RWPE2 (cell line): ENCODE data around the gene CCDC90B.
A peak's percentile ranks its signal among the peaks of the same experiment; 100 is the strongest.

Experiments
- ATAC-seq: fragments of 200-7000 bp; cut with Tn5 transposase; 3 replicates; pipeline ENCODE4 v1.9.1; 2021; ENCODE audit warnings: low read depth
- DNase-seq: peaks from one replicate; pipeline ENCODE4 v3.0.0-alpha.2; 2020; ENCODE audit warnings: low spot score
- H3K27ac ChIP-seq: fragments of 450-650 bp; 2 replicates; pipeline ENCODE4 v1.5.1; 2017; ENCODE audit warnings: mild to moderate bottlenecking; ENCODE audit not compliant: poor library complexity, severe bottlenecking
- H3K27me3 ChIP-seq: fragments of 250-450 bp; sonication (Bioruptor Pico); 2 replicates; pipeline ENCODE4 v1.5.1; 2021; ENCODE audit warnings: mild to moderate bottlenecking, moderate library complexity; ENCODE audit not compliant: insufficient read depth, poor library complexity, severe bottlenecking
- H3K36me3 ChIP-seq: fragments of 250-450 bp; sonication (Bioruptor Pico); 2 replicates; pipeline ENCODE4 v1.5.1; 2020; ENCODE audit warnings: low read depth, mild to moderate bottlenecking, moderate library complexity
- H3K4me1 ChIP-seq: fragments of 250-450 bp; sonication (Bioruptor Pico); 2 replicates; pipeline ENCODE4 v1.5.1; 2021; ENCODE audit warnings: mild to moderate bottlenecking, moderate library complexity; ENCODE audit not compliant: insufficient read depth, poor library complexity, severe bottlenecking
- H3K4me3 ChIP-seq: fragments of 250-450 bp; sonication (Bioruptor Pico); 2 replicates; pipeline ENCODE4 v1.5.1; 2021; ENCODE audit warnings: mild to moderate bottlenecking, moderate library complexity; ENCODE audit not compliant: severe bottlenecking
- H3K9me3 ChIP-seq: fragments of 250-450 bp; sonication (Bioruptor Pico); 2 replicates; pipeline ENCODE4 v1.5.1; 2021; ENCODE audit warnings: mild to moderate bottlenecking, moderate library complexity; ENCODE audit not compliant: severe bottlenecking
- CTCF ChIP-seq: fragments of 450-650 bp; IDR thresholded peaks from one replicate; pipeline ENCODE4 v1.5.1; 2017; ENCODE audit warnings: mild to moderate bottlenecking, moderate library complexity; ENCODE audit not compliant: poor library complexity, severe bottlenecking

Gene CCDC90B

GRCh38 chr11:83285771-83286528, at the start of gene CCDC90B:
Gene CCDC90B (minus strand): TSS chr11:83286367. CDS start chr11:83285972, 395 bp downstream.
- no peaks in the 10 kb centered on the region for H3K27me3 ChIP-seq
- TF ChIP-seq CTCF: peak; percentile 77
- DNase-seq (peak; percentile 94), ATAC-seq (peak; percentile 90)
- H3K4me1 ChIP-seq: peaks cover 10% of the 10 kb centered on the region
- peaks cover 5% of the 10 kb centered on the region; the same call in 1 of the 2 replicates for H3K36me3 ChIP-seq
- no peaks in the 10 kb centered on the region for H3K9me3 ChIP-seq
- peak within 1 kb of the TSS; percentile 73 for H3K27ac ChIP-seq
- peak within 1 kb of the TSS; percentile 64 for H3K4me3 ChIP-seq

GRCh38 chr11:83335446-83336070, 49.4 kb upstream of the CCDC90B start:
- H3K4me3 ChIP-seq: no peak overlapping the region
- ATAC-seq (no peak), DNase-seq (no peak)
- no peaks in the 10 kb centered on the region for H3K4me1 ChIP-seq
- H3K9me3 ChIP-seq: no peaks in the 10 kb centered on the region
- TF ChIP-seq CTCF: no peak
- H3K27me3 ChIP-seq: no peaks in the 10 kb centered on the region
- H3K36me3 ChIP-seq: no peaks in the 10 kb centered on the region
- H3K27ac ChIP-seq: no peak overlapping the region

- Histone ChIP-seq H3K27me3 (no peaks in the 10 kb centered on the region), H3K27ac (no peak overlapping the region), H3K36me3 (no peaks in the 10 kb centered on the region), H3K4me3 (no peak overlapping the region), H3K4me1 (no peaks in the 10 kb centered on the region), H3K9me3 (no peaks in the 10 kb centered on the region)
- ATAC-seq (no peak), DNase-seq (no peak)
- no peak for TF ChIP-seq CTCF
These were observed 44.1 kb upstream of the CCDC90B start for GRCh38 chr11:83330303-83330702.

- no peak overlapping the region for H3K27ac ChIP-seq
- H3K36me3 ChIP-seq: no peaks in the 10 kb centered on the region
- no peak for DNase-seq
- H3K4me1 ChIP-seq: no peaks in the 10 kb centered on the region
- ATAC-seq: no peak
- H3K4me3 ChIP-seq: no peak overlapping the region
- no peaks in the 10 kb centered on the region for H3K9me3 ChIP-seq
- TF ChIP-seq CTCF: no peak
- peaks cover 14% of the 10 kb centered on the region for H3K27me3 ChIP-seq
These were observed 40.2 kb upstream of the CCDC90B start for GRCh38 chr11:83326326-83326725.

GRCh38 chr11:83319346-83319745, 33.2 kb upstream of the CCDC90B start:
- peaks cover 10% of the 10 kb centered on the region for H3K27me3 ChIP-seq
- H3K27ac ChIP-seq: no peak overlapping the region
- ATAC-seq: peak; percentile 77
- DNase-seq: no peak
- H3K9me3 ChIP-seq: no peaks in the 10 kb centered on the region
- TF ChIP-seq CTCF: no peak
- no peaks in the 10 kb centered on the region for H3K4me1 ChIP-seq
- no peaks in the 10 kb centered on the region for H3K36me3 ChIP-seq
- no peak overlapping the region for H3K4me3 ChIP-seq
